HepG2 (cell line): ENCODE results near the gene SP9. TPM values are rescaled to one million over a fixed set of nuclear protein-coding genes. Genes with fewer than 3 reads are reported as not detected.

Source experiments
- CBX5 ChIP-seq: sonication (generic); formaldehyde crosslinking; IDR thresholded peaks from 2 replicates; pipeline ENCODE4 v1.4.0; 2020; ENCODE audit warnings: missing genetic modification reagents, borderline replicate concordance
- CCAR2 ChIP-seq: fragments of 200-400 bp; formaldehyde crosslinking; optimal IDR thresholded peaks from 2 replicates; pipeline ENCODE3; 2018; ENCODE audit warnings: low read depth, mild to moderate bottlenecking, low read length, moderate library complexity
- CEBPB ChIP-seq: IDR thresholded peaks from 2 replicates; pipeline ENCODE4 v1.6.1; 2011; ENCODE audit warnings: low read depth, low read length, improper control_type of control experiment, borderline replicate concordance
- CENPT ChIP-seq: sonication (generic); formaldehyde crosslinking; IDR thresholded peaks from 2 replicates; pipeline ENCODE4 v1.8.0; 2022; ENCODE audit warnings: low read depth, mild to moderate bottlenecking, moderate library complexity, missing genetic modification reagents
- DMAP1 ChIP-seq: IDR thresholded peaks from 2 replicates; pipeline ENCODE4 v1.6.1; 2016
- HES4 ChIP-seq: sonication (generic); formaldehyde crosslinking; IDR thresholded peaks from 2 replicates; pipeline ENCODE4 v1.9.0; 2021; ENCODE audit warnings: mild to moderate bottlenecking, missing genetic modification reagents, borderline replicate concordance
- HNRNPUL1 ChIP-seq: fragments of 200-400 bp; formaldehyde crosslinking; IDR thresholded peaks from 2 replicates; pipeline ENCODE4 v1.6.1; 2017; ENCODE audit warnings: low read depth, mild to moderate bottlenecking, low read length, moderate library complexity
- HOXA3 ChIP-seq: sonication (generic); formaldehyde crosslinking; IDR thresholded peaks from 2 replicates; pipeline ENCODE4 v1.5.0; 2020; ENCODE audit warnings: missing genetic modification reagents
- IRX3 ChIP-seq: sonication (generic); formaldehyde crosslinking; IDR thresholded peaks from 2 replicates; pipeline ENCODE4 v1.8.1; 2023; ENCODE audit warnings: mild to moderate bottlenecking, low read depth, missing genetic modification reagents, borderline replicate concordance
- KLF9 ChIP-seq: IDR thresholded peaks from 2 replicates; pipeline ENCODE4 v1.6.1; 2016; ENCODE audit warnings: low read depth
- LCORL ChIP-seq, 2 experiments: fragments of 450-650 bp in 1 of 2; sonication (generic) in 1 of 2; formaldehyde crosslinking in 1 of 2; IDR thresholded peaks; 2 replicates each; pipeline versions ENCODE4 v1.5.0 to v1.6.1; 2017 to 2020; ENCODE audit warnings: antibody characterized with exemption in 1 of 2, missing genetic modification reagents in 1 of 2
- MYNN ChIP-seq: sonication (generic); formaldehyde crosslinking; IDR thresholded peaks from 2 replicates; pipeline ENCODE4 v1.4.0; 2020; ENCODE audit warnings: mild to moderate bottlenecking, low read depth, missing genetic modification reagents
- NFATC3 ChIP-seq: sonication (generic); formaldehyde crosslinking; IDR thresholded peaks from 2 replicates; pipeline ENCODE4 v1.5.1; 2020; ENCODE audit warnings: mild to moderate bottlenecking, missing genetic modification reagents
- POLR2AphosphoS5 ChIP-seq: IDR thresholded peaks from 2 replicates; pipeline ENCODE4 v1.6.1; 2012; ENCODE audit warnings: low read depth, low read length
- PTBP1 ChIP-seq: fragments of 200-400 bp; formaldehyde crosslinking; IDR thresholded peaks from 2 replicates; pipeline ENCODE4 v1.6.1; 2018; ENCODE audit warnings: low read length, low read depth; ENCODE audit not compliant: poor library complexity, severe bottlenecking
- SIN3A ChIP-seq: IDR thresholded peaks from 2 replicates; pipeline ENCODE4 v1.6.1; 2011; ENCODE audit warnings: low read depth, mild to moderate bottlenecking, control low read depth, low read length, borderline replicate concordance
- SMAD3 ChIP-seq: sonication (generic); formaldehyde crosslinking; IDR thresholded peaks from 2 replicates; pipeline ENCODE4 v1.4.0; 2020; ENCODE audit warnings: missing genetic modification reagents
- SRSF9 ChIP-seq: fragments of 200-400 bp; formaldehyde crosslinking; IDR thresholded peaks from 2 replicates; pipeline ENCODE4 v1.6.1; 2018; ENCODE audit warnings: borderline replicate concordance, mild to moderate bottlenecking, low read depth, low read length; ENCODE audit not compliant: insufficient read depth, poor library complexity, severe bottlenecking
- TOE1 ChIP-seq: sonication (generic); formaldehyde crosslinking; IDR thresholded peaks from 2 replicates; pipeline ENCODE4 v1.4.0; 2020; ENCODE audit warnings: mild to moderate bottlenecking, missing genetic modification reagents
- XBP1 ChIP-seq: sonication (generic); formaldehyde crosslinking; IDR thresholded peaks from 2 replicates; pipeline ENCODE4 v1.5.0; 2020; ENCODE audit warnings: missing genetic modification reagents
- YEATS4 ChIP-seq: sonication (generic); formaldehyde crosslinking; IDR thresholded peaks from 2 replicates; pipeline ENCODE4 v1.4.0; 2020; ENCODE audit warnings: missing genetic modification reagents, borderline replicate concordance
- ZFY ChIP-seq: sonication (generic); formaldehyde crosslinking; IDR thresholded peaks from 2 replicates; pipeline ENCODE4 v1.4.0; 2020; ENCODE audit warnings: missing genetic modification reagents
- ZNF30 ChIP-seq: sonication (generic); formaldehyde crosslinking; IDR thresholded peaks from 2 replicates; pipeline ENCODE4 v1.5.0; 2020; ENCODE audit warnings: mild to moderate bottlenecking, missing genetic modification reagents
- ZNF33B ChIP-seq: sonication (generic); formaldehyde crosslinking; IDR thresholded peaks from 2 replicates; pipeline ENCODE4 v1.5.1; 2020; ENCODE audit warnings: mild to moderate bottlenecking, missing genetic modification reagents
- ZNF496 ChIP-seq: sonication (generic); formaldehyde crosslinking; IDR thresholded peaks from 2 replicates; pipeline ENCODE4 v1.8.1; 2023; ENCODE audit warnings: mild to moderate bottlenecking, moderate library complexity, missing genetic modification reagents; ENCODE audit not compliant: insufficient replicate concordance
- ZNF562 ChIP-seq: sonication (generic); formaldehyde crosslinking; IDR thresholded peaks from 2 replicates; pipeline ENCODE4 v1.8.0; 2022; ENCODE audit warnings: missing genetic modification reagents, borderline replicate concordance
- ZNF589 ChIP-seq: sonication (generic); formaldehyde crosslinking; conservative IDR thresholded peaks from 2 replicates; pipeline ENCODE4 v1.8.0; 2022; ENCODE audit warnings: mild to moderate bottlenecking, moderate library complexity, missing genetic modification reagents
- ZNF709 ChIP-seq: sonication (generic); formaldehyde crosslinking; IDR thresholded peaks from 2 replicates; pipeline ENCODE4 v1.5.0; 2020; ENCODE audit warnings: mild to moderate bottlenecking, missing genetic modification reagents
- ZNF816 ChIP-seq: sonication (generic); formaldehyde crosslinking; IDR thresholded peaks from 2 replicates; pipeline ENCODE4 v1.8.0; 2022; ENCODE audit warnings: missing genetic modification reagents, mild to moderate bottlenecking, borderline replicate concordance
- polyA plus RNA-seq, 8 experiments: library from polyadenylated mRNA; depleted of rRNA in 3 of 8; stranded (reverse) in 7 of 8; unstranded in 1 of 8; fragments of >200 nt; fragmentation: Illumina TruSeq in 4 of 8; extraction: Trizol in 4 of 8; gene quantifications; 2 replicates each; pipeline versions ENCODE4 v1.2.1 to v1.2.3, GENCODE V29; 2011 to 2016; ENCODE audit warnings: low read depth in 4 of 8, missing spikeins in 1 of 8, mixed read lengths in 1 of 8; ENCODE audit not compliant: insufficient read depth in 1 of 8
- total RNA-seq, 5 experiments: library from RNA; depleted of rRNA; stranded (reverse); fragments of >200 nt; fragmentation: Illumina TruSeq; extraction: Trizol; gene quantifications; 2 replicates each; pipeline ENCODE4 v1.2.3, GENCODE V29; 2016; ENCODE audit warnings: low read depth in 1 of 5
- TF ChIP-seq, protein P1 (sequence below): sonication (generic); formaldehyde crosslinking; IDR thresholded peaks from 2 replicates; pipeline ENCODE4 v1.8.0; 2022; ENCODE audit warnings: mild to moderate bottlenecking, missing genetic modification reagents
- TF ChIP-seq, protein P2 (sequence below): sonication (generic); formaldehyde crosslinking; conservative IDR thresholded peaks from 2 replicates; pipeline ENCODE4 v1.4.0; 2020; ENCODE audit warnings: missing genetic modification reagents

Gene SP9
- total and polyA plus RNA-seq, 2 of the 13 experiments (the other 11 are each of a cell fraction or from before 2014, with no cell fraction given) = not detected

DNA sequence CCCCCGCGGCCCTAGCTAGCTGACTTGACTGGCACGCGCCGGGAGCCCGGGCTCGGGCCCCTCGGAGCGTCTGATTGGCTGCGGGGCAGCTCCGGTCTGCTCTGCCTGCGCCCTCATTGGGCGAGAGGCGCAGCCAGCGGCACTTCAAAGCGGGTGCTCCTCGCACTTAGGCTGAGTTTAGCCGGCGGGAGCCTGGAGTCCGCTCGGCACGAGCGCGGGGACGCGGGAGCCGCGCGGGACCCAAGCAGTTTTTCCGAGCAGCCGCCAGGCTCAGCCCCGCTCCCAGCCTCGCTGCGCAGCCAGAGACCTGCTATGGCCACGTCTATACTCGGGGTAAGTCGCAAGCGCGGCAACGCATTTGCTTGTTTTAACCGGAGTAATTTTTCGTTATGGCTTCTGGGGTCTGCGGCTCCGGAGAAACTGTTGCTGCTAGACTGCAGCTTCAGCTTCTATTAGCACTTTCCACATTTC is at the start of gene SP9 (continued):
- TF ChIP-seq ZNF30 (peak; percentile 74; the same call in 1 of the 2 replicates), HOXA3 (CRISPR knock-in tag) (peak; percentile 39; the same call in 1 of the 2 replicates), ZNF589 (CRISPR knock-in tag) (no peak), POLR2AphosphoS5 (no peak), PTBP1 (no peak), SRSF9 (no peak), YEATS4 (CRISPR knock-in tag) (no peak), SIN3A (no peak), DMAP1 (CRISPR knock-in tag) (no peak), IRX3 (no peak), ZNF816 (CRISPR knock-in tag) (no peak), HNRNPUL1 (no peak), MYNN (CRISPR knock-in tag) (no peak), CCAR2 (no peak), TOE1 (CRISPR knock-in tag) (no peak), ZNF496 (CRISPR knock-in tag) (no peak), KLF9 (CRISPR knock-in tag) (no peak), XBP1 (CRISPR knock-in tag) (no peak), CENPT (no peak), CBX5 (CRISPR knock-in tag) (no peak), SMAD3 (no peak), NFATC3 (CRISPR knock-in tag) (no peak), CEBPB (no peak), ZNF562 (no peak), ZNF33B (CRISPR knock-in tag) (no peak), LCORL (IDR thresholded peaks at IDR 0.05) (no peak), LCORL (CRISPR knock-in tag; IDR thresholded peaks at IDR 0.05) (no peak), HES4 (no peak), ZNF709 (no peak), ZFY (no peak; the same call in 1 of the 2 replicates)
- TF ChIP-seq, protein P1, sequence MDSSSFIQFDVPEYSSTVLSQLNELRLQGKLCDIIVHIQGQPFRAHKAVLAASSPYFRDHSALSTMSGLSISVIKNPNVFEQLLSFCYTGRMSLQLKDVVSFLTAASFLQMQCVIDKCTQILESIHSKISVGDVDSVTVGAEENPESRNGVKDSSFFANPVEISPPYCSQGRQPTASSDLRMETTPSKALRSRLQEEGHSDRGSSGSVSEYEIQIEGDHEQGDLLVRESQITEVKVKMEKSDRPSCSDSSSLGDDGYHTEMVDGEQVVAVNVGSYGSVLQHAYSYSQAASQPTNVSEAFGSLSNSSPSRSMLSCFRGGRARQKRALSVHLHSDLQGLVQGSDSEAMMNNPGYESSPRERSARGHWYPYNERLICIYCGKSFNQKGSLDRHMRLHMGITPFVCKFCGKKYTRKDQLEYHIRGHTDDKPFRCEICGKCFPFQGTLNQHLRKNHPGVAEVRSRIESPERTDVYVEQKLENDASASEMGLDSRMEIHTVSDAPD (CRISPR knock-in tag) = no peak
- TF ChIP-seq, protein P2, sequence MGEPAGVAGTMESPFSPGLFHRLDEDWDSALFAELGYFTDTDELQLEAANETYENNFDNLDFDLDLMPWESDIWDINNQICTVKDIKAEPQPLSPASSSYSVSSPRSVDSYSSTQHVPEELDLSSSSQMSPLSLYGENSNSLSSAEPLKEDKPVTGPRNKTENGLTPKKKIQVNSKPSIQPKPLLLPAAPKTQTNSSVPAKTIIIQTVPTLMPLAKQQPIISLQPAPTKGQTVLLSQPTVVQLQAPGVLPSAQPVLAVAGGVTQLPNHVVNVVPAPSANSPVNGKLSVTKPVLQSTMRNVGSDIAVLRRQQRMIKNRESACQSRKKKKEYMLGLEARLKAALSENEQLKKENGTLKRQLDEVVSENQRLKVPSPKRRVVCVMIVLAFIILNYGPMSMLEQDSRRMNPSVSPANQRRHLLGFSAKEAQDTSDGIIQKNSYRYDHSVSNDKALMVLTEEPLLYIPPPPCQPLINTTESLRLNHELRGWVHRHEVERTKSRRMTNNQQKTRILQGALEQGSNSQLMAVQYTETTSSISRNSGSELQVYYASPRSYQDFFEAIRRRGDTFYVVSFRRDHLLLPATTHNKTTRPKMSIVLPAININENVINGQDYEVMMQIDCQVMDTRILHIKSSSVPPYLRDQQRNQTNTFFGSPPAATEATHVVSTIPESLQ = no peak
